IPS DF 6.9 (cell line): ENCODE results near the gene MARS1.
"Not testable (repeated sequence)": the region's sequence is repeated elsewhere in the genome, so short reads cannot be mapped to it uniquely, and the experiment has no call there.

Experiments
- DNase-seq: peaks from one replicate; pipeline ENCODE4 v3.0.0-alpha.2; 2013; ENCODE audit warnings: low read depth, low spot score
- H3K27ac ChIP-seq: one replicate; pipeline ENCODE4 v1.5.1; 2013; ENCODE audit warnings: low read length, control low read depth
- H3K27me3 ChIP-seq: 2 replicates; pipeline ENCODE4 v1.6.1; 2013; ENCODE audit warnings: mild to moderate bottlenecking, low read length; ENCODE audit not compliant: control insufficient read depth, insufficient read depth
- H3K36me3 ChIP-seq: 2 replicates; pipeline ENCODE4 v1.6.1; 2013; ENCODE audit warnings: low read length; ENCODE audit not compliant: control insufficient read depth, insufficient read depth
- H3K4me1 ChIP-seq: 2 replicates; pipeline ENCODE4 v1.6.1; 2013; ENCODE audit warnings: low read length; ENCODE audit not compliant: control insufficient read depth, insufficient read depth
- H3K4me3 ChIP-seq: 2 replicates; pipeline ENCODE4 v1.5.1; 2013; ENCODE audit warnings: mild to moderate bottlenecking, low read length
- H3K9me3 ChIP-seq: 2 replicates; pipeline ENCODE4 v1.6.1; 2013; ENCODE audit warnings: low read length, inconsistent platforms; ENCODE audit not compliant: control insufficient read depth, insufficient read depth
- WGBS: extraction: QIAGEN DNeasy Blood & Tissue Kit; methylation state at CpG from one replicate; pipeline ENCODE4 v1.1.7; 2013; ENCODE audit warnings: mixed read lengths, missing lambda C conversion rate; ENCODE audit not compliant: insufficient read length, insufficient coverage; 5-methylcytosine and 5-hydroxymethylcytosine counted together

MARS1 gene

GRCh38 chr12:57551637-57552305 is 63.9 kb downstream of the MARS1 start:
- Histone ChIP-seq H3K27me3 (no peaks in the 10 kb centered on the region), H3K4me1 (peaks cover 4% of the 10 kb centered on the region; the same call in 1 of the 2 replicates), H3K4me3 (no peak overlapping the region), H3K36me3 (no peaks in the 10 kb centered on the region), H3K27ac (no peak overlapping the region), H3K9me3 (no peaks in the 10 kb centered on the region)
- no CpG with 5 or more reads among the region's 3 CpGs for WGBS
- DNase-seq, result no peak

DNA sequence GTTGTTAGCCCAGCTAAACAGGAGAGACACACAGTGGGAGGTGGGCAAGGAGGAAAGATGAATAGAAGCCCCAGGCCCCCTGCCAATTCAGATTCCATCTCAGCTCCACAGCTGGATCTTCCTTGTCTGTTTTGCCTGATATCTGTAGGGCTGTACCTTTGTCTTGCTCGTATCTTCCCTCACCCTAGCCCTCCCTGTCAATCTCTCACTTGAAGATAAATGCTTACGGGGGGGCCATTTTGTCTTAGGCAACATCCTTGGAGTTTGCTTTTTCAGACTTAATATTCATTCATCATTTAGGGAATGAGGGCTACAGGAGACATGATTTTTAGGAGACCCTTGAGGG is 64.4 kb downstream of the MARS1 start:
- no CpG with 5 or more reads among the region's 2 CpGs for WGBS

GRCh38 chr12:57552835-57553313 is 65.0 kb downstream of the MARS1 start:
- no peak for DNase-seq
- H3K4me3 ChIP-seq, result no peak overlapping the region

More for the DNA sequence above, 64.4 kb downstream of the MARS1 start:
- no peaks in the 10 kb centered on the region for H3K27me3 ChIP-seq
- no peak overlapping the region for H3K4me3 ChIP-seq
- peaks cover 4% of the 10 kb centered on the region; the same call in 1 of the 2 replicates for H3K4me1 ChIP-seq
- DNase-seq, result no peak
- H3K9me3 ChIP-seq, result no peaks in the 10 kb centered on the region
- no peaks in the 10 kb centered on the region for H3K36me3 ChIP-seq
- no peak overlapping the region for H3K27ac ChIP-seq

GRCh38 chr12:57553343-57554202 is 65.7 kb downstream of the MARS1 start:
- Histone ChIP-seq H3K4me3 (no peak overlapping the region), H3K27ac (no peak overlapping the region), H3K4me1 (peaks cover 4% of the 10 kb centered on the region; the same call in 1 of the 2 replicates), H3K36me3 (no peaks in the 10 kb centered on the region), H3K9me3 (no peaks in the 10 kb centered on the region), H3K27me3 (no peaks in the 10 kb centered on the region)
- WGBS, result no CpG with 5 or more reads among the region's 7 CpGs
- no peak for DNase-seq

More at GRCh38 chr12:57552835-57553313, 65.0 kb downstream of the MARS1 start:
- H3K27me3 ChIP-seq, result no peaks in the 10 kb centered on the region
- H3K4me1 ChIP-seq, result peaks cover 4% of the 10 kb centered on the region; the same call in 1 of the 2 replicates
- no peaks in the 10 kb centered on the region for H3K9me3 ChIP-seq
- H3K27ac ChIP-seq, result no peak overlapping the region
- no peaks in the 10 kb centered on the region for H3K36me3 ChIP-seq
- no CpG with 5 or more reads among the region's 6 CpGs for WGBS

GRCh38 chr12:57554453-57554852 is 66.6 kb downstream of the MARS1 start:
- DNase-seq, result no peak
- Histone ChIP-seq H3K9me3 (no peaks in the 10 kb centered on the region), H3K27ac (no peak overlapping the region), H3K4me1 (peaks cover 3% of the 10 kb centered on the region; the same call in 1 of the 2 replicates), H3K27me3 (no peaks in the 10 kb centered on the region), H3K36me3 (no peaks in the 10 kb centered on the region), H3K4me3 (no peak overlapping the region)
- WGBS, result no CpG with 5 or more reads among the region's 2 CpGs

DNA sequence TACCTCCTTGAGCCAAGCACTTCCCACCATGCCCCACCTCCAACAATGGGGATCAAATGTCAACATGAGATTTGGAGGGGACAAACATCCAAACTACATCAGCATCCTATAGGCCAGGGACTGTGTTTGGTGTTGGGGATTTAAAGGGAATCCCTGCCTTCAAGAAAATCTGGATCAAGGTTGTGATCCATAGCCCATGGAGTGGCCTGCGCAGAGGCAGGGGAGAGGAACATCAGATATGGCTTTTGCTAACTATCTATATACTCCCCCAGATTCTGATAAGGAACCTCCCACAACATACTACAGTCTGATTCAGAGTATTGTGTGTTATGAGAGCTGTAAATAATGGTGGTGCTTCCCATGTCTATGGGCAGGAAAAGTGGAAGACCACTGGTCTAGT is 67.0 kb downstream of the MARS1 start:
- Histone ChIP-seq H3K36me3 (no peaks in the 10 kb centered on the region), H3K27ac (no peak overlapping the region), H3K4me3 (no peak overlapping the region), H3K9me3 (no peaks in the 10 kb centered on the region), H3K27me3 (no peaks in the 10 kb centered on the region), H3K4me1 (peaks cover 2% of the 10 kb centered on the region; the same call in 1 of the 2 replicates)
- no peak for DNase-seq
- no CpG with 5 or more reads among the region's 1 CpG for WGBS

GRCh38 chr12:57558864-57559263 is 71.0 kb downstream of the MARS1 start:
- whole genome bisulfite sequencing, result no CpG with 5 or more reads among the region's 4 CpGs
- Histone ChIP-seq H3K9me3 (no peaks in the 10 kb centered on the region), H3K4me3 (no peak overlapping the region), H3K27ac (no peak overlapping the region), H3K4me1 (peaks cover 2% of the 10 kb centered on the region; the same call in 1 of the 2 replicates), H3K27me3 (no peaks in the 10 kb centered on the region), H3K36me3 (peaks cover 1% of the 10 kb centered on the region; the same call in 1 of the 2 replicates)
- DNase-seq, result no peak

- no CpG with 5 or more reads among the region's 2 CpGs for whole genome bisulfite sequencing
Observed at GRCh38 chr12:57560516-57560915, 72.6 kb downstream of the MARS1 start.

DNA sequence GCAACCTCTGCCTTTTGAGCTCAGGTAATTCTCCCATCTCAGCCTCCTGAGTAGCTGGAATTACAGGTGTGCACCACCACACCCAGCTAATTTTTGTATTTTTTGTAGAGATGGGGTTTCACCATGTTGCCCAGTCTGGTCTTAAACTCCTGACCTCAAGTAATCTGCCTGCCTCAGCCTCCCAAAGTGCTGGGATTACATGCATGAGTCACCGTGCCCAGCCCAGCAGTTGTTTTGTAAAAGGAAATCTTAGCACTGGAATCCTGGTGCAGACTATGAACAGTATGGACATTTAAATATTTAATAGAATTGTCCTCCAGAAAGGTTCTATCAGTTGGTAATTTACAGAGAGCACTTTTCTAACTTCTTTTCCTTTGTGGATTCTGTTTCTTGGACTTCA is 73.2 kb downstream of the MARS1 start:
- H3K36me3 ChIP-seq, H3K27me3 ChIP-seq, H3K4me3 ChIP-seq, H3K27ac ChIP-seq, DNase-seq, H3K9me3 ChIP-seq, H3K4me1 ChIP-seq: not testable (repeated sequence)
- no CpG with 5 or more reads among the region's 1 CpG for WGBS

More at GRCh38 chr12:57560516-57560915, 72.6 kb downstream of the MARS1 start:
- no peak overlapping the region for H3K27ac ChIP-seq
- DNase-seq, result no peak
- H3K4me1 ChIP-seq, result peaks cover 2% of the 10 kb centered on the region; the same call in 1 of the 2 replicates
- H3K4me3 ChIP-seq, result no peak overlapping the region
- peaks cover 3% of the 10 kb centered on the region; the same call in 1 of the 2 replicates for H3K36me3 ChIP-seq
- no peaks in the 10 kb centered on the region for H3K9me3 ChIP-seq
- H3K27me3 ChIP-seq, result no peaks in the 10 kb centered on the region

- H3K27me3 ChIP-seq, result no peaks in the 10 kb centered on the region
- H3K4me3 ChIP-seq, result no peak overlapping the region
- WGBS, result no CpG with 5 or more reads among the region's 4 CpGs
- no peaks in the 10 kb centered on the region for H3K9me3 ChIP-seq
- no peak for DNase-seq
- peaks cover 3% of the 10 kb centered on the region; the same call in 1 of the 2 replicates for H3K36me3 ChIP-seq
- no peak overlapping the region for H3K27ac ChIP-seq
- no peaks in the 10 kb centered on the region for H3K4me1 ChIP-seq
Observed at GRCh38 chr12:57563358-57563757, 75.5 kb downstream of the MARS1 start.
